Lower leg skin (tissue), 4 donors: Measurements from ENCODE around the gene DYRK3. TPM values are rescaled to one million over a fixed set of nuclear protein-coding genes. Genes with fewer than 3 reads are reported as not detected.

Experiments
- DNase-seq, 2 donors: peaks; one replicate each; pipeline ENCODE4 v3.0.0-alpha.2; 2019; ENCODE audit warnings: low spot score in 2 of 2
- H3K4me3 ChIP-seq: fragments of 200-600 bp; sonication (generic); 2 replicates; pipeline ENCODE4 v1.5.1; 2017; ENCODE audit warnings: mild to moderate bottlenecking, low read depth; ENCODE audit not compliant: poor library complexity, severe bottlenecking
- POLR2A ChIP-seq, 2 donors: fragments of 450-650 bp; IDR thresholded peaks; one replicate each; pipeline ENCODE4 v1.6.1; 2016 to 2017; ENCODE audit warnings: antibody characterized with exemption in 2 of 2, mild to moderate bottlenecking in 1 of 2, moderate library complexity in 1 of 2
- WGBS, 2 donors: methylation state at CpG; one replicate each; pipeline ENCODE4 v1.1.5; 2018; 5-methylcytosine and 5-hydroxymethylcytosine counted together
- intact Hi-C: fragments of 100-400 bp; cut with DNase I; formaldehyde crosslinking; loops from one replicate; pipeline ENCODE4 v1.15.0; 2023; ENCODE audit warnings: low total_unique reads
- total RNA-seq, 4 donors: library from RNA; depleted of rRNA; stranded (reverse); fragments of >200 nt; gene quantifications; one replicate each; pipeline ENCODE4 v1.1.0, GENCODE V29; 2016
- TF ChIP-seq, protein P1 (sequence below), 3 donors: fragments of 450-650 bp; IDR thresholded peaks; one replicate each; pipeline ENCODE4 v1.5.1; 2016; ENCODE audit warnings: antibody characterized with exemption in 3 of 3, mild to moderate bottlenecking in 3 of 3, moderate library complexity in 2 of 3

The DYRK3 gene
- total RNA-seq, 4 donors from 2014 or later, result 1.4 to 4.7 (median 3.2) TPM

GRCh38 chr1:206672011-206672688, 36.8 kb downstream of the DYRK3 start:
- no peak for TF ChIP-seq POLR2A (IDR thresholded peaks at IDR 0.05)
- TF ChIP-seq, protein P1, sequence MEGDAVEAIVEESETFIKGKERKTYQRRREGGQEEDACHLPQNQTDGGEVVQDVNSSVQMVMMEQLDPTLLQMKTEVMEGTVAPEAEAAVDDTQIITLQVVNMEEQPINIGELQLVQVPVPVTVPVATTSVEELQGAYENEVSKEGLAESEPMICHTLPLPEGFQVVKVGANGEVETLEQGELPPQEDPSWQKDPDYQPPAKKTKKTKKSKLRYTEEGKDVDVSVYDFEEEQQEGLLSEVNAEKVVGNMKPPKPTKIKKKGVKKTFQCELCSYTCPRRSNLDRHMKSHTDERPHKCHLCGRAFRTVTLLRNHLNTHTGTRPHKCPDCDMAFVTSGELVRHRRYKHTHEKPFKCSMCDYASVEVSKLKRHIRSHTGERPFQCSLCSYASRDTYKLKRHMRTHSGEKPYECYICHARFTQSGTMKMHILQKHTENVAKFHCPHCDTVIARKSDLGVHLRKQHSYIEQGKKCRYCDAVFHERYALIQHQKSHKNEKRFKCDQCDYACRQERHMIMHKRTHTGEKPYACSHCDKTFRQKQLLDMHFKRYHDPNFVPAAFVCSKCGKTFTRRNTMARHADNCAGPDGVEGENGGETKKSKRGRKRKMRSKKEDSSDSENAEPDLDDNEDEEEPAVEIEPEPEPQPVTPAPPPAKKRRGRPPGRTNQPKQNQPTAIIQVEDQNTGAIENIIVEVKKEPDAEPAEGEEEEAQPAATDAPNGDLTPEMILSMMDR (IDR thresholded peaks at IDR 0.05), result no peak
- intact Hi-C loops, result no loop called here
- DNase-seq, result no peak
- no peak overlapping the region for H3K4me3 ChIP-seq
- WGBS, 2 donors, result 41 to 55% methylated on average over 8 of the region's 8 CpGs

DNA sequence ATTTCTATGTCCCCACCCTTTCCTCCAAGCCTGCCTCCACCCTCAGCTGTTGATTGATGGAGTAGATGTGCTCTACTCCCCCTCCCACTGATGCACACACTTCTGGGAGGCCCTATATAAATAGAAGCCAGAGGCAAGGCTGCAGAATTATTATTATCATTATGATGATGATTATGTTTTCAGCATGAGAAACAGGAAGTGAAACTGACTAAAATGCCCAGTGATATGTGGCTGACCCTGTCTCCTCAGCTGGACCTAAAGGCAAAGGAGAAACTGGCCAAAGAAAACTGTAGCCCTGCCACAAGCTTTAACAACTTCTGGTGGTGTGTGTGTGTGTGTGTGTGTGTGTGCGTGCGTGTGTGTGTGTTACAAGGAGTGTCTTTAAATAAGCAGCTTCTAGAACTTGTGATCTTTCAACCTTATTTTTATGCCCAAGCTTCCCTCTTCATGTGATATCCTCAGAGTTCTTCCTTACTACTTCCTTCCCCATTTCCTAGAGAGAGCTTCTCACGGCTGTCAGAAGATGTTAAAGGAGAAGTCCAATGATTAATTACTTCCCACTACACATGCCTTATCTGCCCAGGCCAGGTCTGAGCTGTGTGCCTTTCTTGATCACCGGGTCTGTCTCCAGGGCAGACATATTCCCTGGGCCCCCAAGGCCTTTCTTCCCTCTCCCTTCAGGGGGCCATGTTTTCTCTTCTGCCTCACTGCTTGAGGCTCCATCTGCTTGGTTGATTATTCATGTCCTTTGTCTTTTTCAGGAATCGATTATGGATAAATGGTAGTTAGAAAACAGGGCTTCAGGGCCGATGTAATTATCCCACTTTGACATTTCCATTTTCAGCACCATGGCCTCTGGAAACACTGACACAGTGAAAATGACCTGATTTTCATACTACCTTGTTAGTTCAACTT, 37.8 kb downstream of the DYRK3 start:
- DNase-seq, result no peak
- intact Hi-C loops, result no loop called here
- H3K4me3 ChIP-seq, result no peak overlapping the region
- TF ChIP-seq, protein P1 (IDR thresholded peaks at IDR 0.05), result no peak
- TF ChIP-seq POLR2A (IDR thresholded peaks at IDR 0.05), result no peak
- 36 to 51% methylated on average over 6 of the region's 6 CpGs for WGBS, 2 donors

- WGBS, 2 donors, result 88 to 92% methylated on average over 3 of the region's 3 CpGs
- intact Hi-C loops, result no loop called here
- H3K4me3 ChIP-seq, result no peak overlapping the region
- TF ChIP-seq, protein P1 (IDR thresholded peaks at IDR 0.05), result no peak
- TF ChIP-seq POLR2A (IDR thresholded peaks at IDR 0.05), result no peak
- DNase-seq, result no peak
Measured at GRCh38 chr1:206674236-206674635, 38.9 kb downstream of the DYRK3 start.

- 9 to 44% methylated on average over 1 of the region's 1 CpG for WGBS, 2 donors
- TF ChIP-seq, protein P1 (IDR thresholded peaks at IDR 0.05), result no peak
- no peak for TF ChIP-seq POLR2A (IDR thresholded peaks at IDR 0.05)
- intact Hi-C loops, result no loop called here
- no peak overlapping the region for H3K4me3 ChIP-seq
- DNase-seq, result peak in 1 of 2 donors; percentile 61
Measured at GRCh38 chr1:206674745-206675175, 39.4 kb downstream of the DYRK3 start.

- TF ChIP-seq POLR2A (IDR thresholded peaks at IDR 0.05), result no peak
- TF ChIP-seq, protein P1 (IDR thresholded peaks at IDR 0.05), result no peak
- no peak for DNase-seq
- H3K4me3 ChIP-seq, result no peak overlapping the region
- WGBS, 2 donors, result 91 to 95% methylated on average over 2 of the region's 2 CpGs
- intact Hi-C loops, result no loop called here
Measured at GRCh38 chr1:206676499-206676898, 41.2 kb downstream of the DYRK3 start.
